IMR-90 (cell line): ENCODE data around the gene PPEF2. TPM values are rescaled to one million over a fixed set of nuclear protein-coding genes. Genes with fewer than 3 reads are reported as not detected.

Source experiments
- ATAC-seq: fragments of 200-7000 bp; cut with Tn5 transposase; 2 replicates; pipeline ENCODE4 v1.9.1; 2020; ENCODE audit warnings: low read depth, mild to moderate bottlenecking, moderate library complexity
- BruUV-seq: library from RNA; stranded (reverse); fragments of 400-500 nt; replicated peaks from 2 replicates; lab custom pipeline; 2021; lab: Mats Ljungman, UMichigan
- CTCF ChIA-PET: fragments of 300-600 bp; formaldehyde crosslinking; extraction: SDS; loops from one replicate; lab custom pipeline; 2021; ENCODE audit warnings: antibody characterized with exemption; lab: Yijun Ruan, JAX
- POLR2A ChIA-PET: fragments of 300-600 bp; sonication (Branson Sonifier 250); formaldehyde crosslinking; loops from one replicate; lab custom pipeline; 2022; ENCODE audit warnings: antibody characterized with exemption; ENCODE audit not compliant: unreplicated experiment; lab: Charles Lee
- DNase-seq: peaks from one replicate; pipeline ENCODE4 v3.0.0; 2013
- H2AFZ ChIP-seq: replicated peaks from 2 replicates; pipeline ENCODE3; 2013; ENCODE audit warnings: low read length, mild to moderate bottlenecking; ENCODE audit not compliant: poor library complexity
- H2AK5ac ChIP-seq: 2 replicates; pipeline ENCODE4 v1.6.1; 2013; ENCODE audit warnings: low read depth, low read length, inconsistent platforms
- H2AK9ac ChIP-seq: replicated peaks from 2 replicates; pipeline ENCODE3; 2013; ENCODE audit warnings: mild to moderate bottlenecking, low read depth, low read length, moderate library complexity; ENCODE audit not compliant: poor library complexity
- H2BK120ac ChIP-seq: 2 replicates; pipeline ENCODE4 v1.6.1; 2013; ENCODE audit warnings: low read depth, low read length, inconsistent platforms
- H2BK15ac ChIP-seq: 3 replicates; pipeline ENCODE4 v1.6.1; 2013; ENCODE audit warnings: low read depth, low read length, inconsistent platforms
- H2BK20ac ChIP-seq: 2 replicates; pipeline ENCODE4 v1.6.1; 2013; ENCODE audit warnings: low read depth, mild to moderate bottlenecking, inconsistent platforms, low read length, moderate library complexity
- H2BK5ac ChIP-seq: 2 replicates; pipeline ENCODE4 v1.6.1; 2013; ENCODE audit warnings: mild to moderate bottlenecking, low read depth, low read length, inconsistent platforms; ENCODE audit not compliant: poor library complexity, severe bottlenecking
- H3K14ac ChIP-seq: replicated peaks from 2 replicates; pipeline ENCODE4 v1.6.1; 2013; ENCODE audit warnings: low read depth, low read length, inconsistent platforms
- H3K18ac ChIP-seq: 2 replicates; pipeline ENCODE4 v1.6.1; 2013; ENCODE audit warnings: low read depth, low read length, control low read depth
- H3K23ac ChIP-seq: 2 replicates; pipeline ENCODE4 v1.6.1; 2013; ENCODE audit warnings: low read depth, low read length, inconsistent platforms
- H3K27ac ChIP-seq: 2 replicates; pipeline ENCODE4 v1.5.1; 2013; ENCODE audit warnings: mild to moderate bottlenecking, control low read depth, low read length; ENCODE audit not compliant: insufficient read depth
- H3K27me3 ChIP-seq: 2 replicates; pipeline ENCODE4 v1.6.1; 2013; ENCODE audit warnings: low read length; ENCODE audit not compliant: control insufficient read depth, insufficient read depth
- H3K36me3 ChIP-seq: 2 replicates; pipeline ENCODE4 v1.6.1; 2013; ENCODE audit warnings: low read length, mixed read lengths; ENCODE audit not compliant: control insufficient read depth, insufficient read depth
- H3K4ac ChIP-seq: 2 replicates; pipeline ENCODE4 v1.6.1; 2013; ENCODE audit warnings: low read depth, low read length, inconsistent platforms
- H3K4me1 ChIP-seq: 2 replicates; pipeline ENCODE4 v1.6.1; 2013; ENCODE audit warnings: low read length, mixed read lengths; ENCODE audit not compliant: control insufficient read depth, insufficient read depth
- H3K4me2 ChIP-seq: 2 replicates; pipeline ENCODE4 v1.6.1; 2013; ENCODE audit warnings: low read depth, mild to moderate bottlenecking, control low read depth, low read length, moderate library complexity
- H3K4me3 ChIP-seq: 2 replicates; pipeline ENCODE4 v1.5.1; 2013; ENCODE audit warnings: low read depth, mild to moderate bottlenecking, control low read depth, low read length, moderate library complexity; ENCODE audit not compliant: insufficient read depth
- H3K56ac ChIP-seq: 2 replicates; pipeline ENCODE4 v1.6.1; 2013; ENCODE audit warnings: low read length, inconsistent platforms; ENCODE audit not compliant: insufficient read depth; ENCODE audit errors: extremely low read depth
- H3K79me1 ChIP-seq, 2 experiments: 2 replicates each; pipeline ENCODE4 v1.6.1; 2013; ENCODE audit warnings: low read length in 2 of 2, inconsistent platforms in 1 of 2, low read depth in 1 of 2
- H3K9ac ChIP-seq: 2 replicates; pipeline ENCODE4 v1.6.1; 2013; ENCODE audit warnings: low read depth, low read length, control low read depth
- H3K9me1 ChIP-seq: 2 replicates; pipeline ENCODE4 v1.6.1; 2013; ENCODE audit warnings: low read length, inconsistent platforms; ENCODE audit not compliant: insufficient read depth
- H3K9me3 ChIP-seq: 2 replicates; pipeline ENCODE4 v1.6.1; 2013; ENCODE audit warnings: low read length; ENCODE audit not compliant: control insufficient read depth, insufficient read depth
- H4K20me1 ChIP-seq: 2 replicates; pipeline ENCODE4 v1.6.1; 2013; ENCODE audit warnings: low read length, inconsistent platforms; ENCODE audit not compliant: insufficient read depth
- H4K5ac ChIP-seq: 2 replicates; pipeline ENCODE4 v1.6.1; 2013; ENCODE audit warnings: mild to moderate bottlenecking, low read depth, low read length, control low read depth
- H4K8ac ChIP-seq, 2 experiments: 2 replicates each; pipeline ENCODE4 v1.6.1; 2013; ENCODE audit warnings: low read depth in 2 of 2, low read length in 2 of 2, control low read depth in 1 of 2, inconsistent platforms in 1 of 2
- H4K91ac ChIP-seq: 2 replicates; pipeline ENCODE4 v1.6.1; 2013; ENCODE audit warnings: low read depth, low read length, inconsistent platforms; ENCODE audit not compliant: insufficient read depth
- BHLHE40 ChIP-seq: fragments of 150-350 bp; IDR thresholded peaks from 2 replicates; pipeline ENCODE4 v1.6.1; 2016; ENCODE audit warnings: mild to moderate bottlenecking, low read depth, low read length
- CEBPB ChIP-seq: IDR thresholded peaks from 2 replicates; pipeline ENCODE4 v1.6.1; 2012; ENCODE audit warnings: low read depth, low read length, improper control_type of control experiment
- CHD1 ChIP-seq: IDR thresholded peaks from 2 replicates; pipeline ENCODE4 v1.6.1; 2012; ENCODE audit warnings: low read depth, low read length, improper control_type of control experiment
- CTCF ChIP-seq: conservative IDR thresholded peaks from 2 replicates; pipeline ENCODE4 v1.5.1; 2012; ENCODE audit warnings: mild to moderate bottlenecking, low read depth, low read length, improper control_type of control experiment
- FOS ChIP-seq: fragments of 150-350 bp; IDR thresholded peaks from 2 replicates; pipeline ENCODE4 v1.6.1; 2016; ENCODE audit warnings: low read depth, low read length
- MAFK ChIP-seq: IDR thresholded peaks from 2 replicates; pipeline ENCODE4 v1.6.1; 2012; ENCODE audit warnings: low read depth, low read length, improper control_type of control experiment
- MAZ ChIP-seq: IDR thresholded peaks from 2 replicates; pipeline ENCODE4 v1.6.1; 2012; ENCODE audit warnings: low read depth, mild to moderate bottlenecking, low read length, improper control_type of control experiment, moderate library complexity, borderline replicate concordance
- MXI1 ChIP-seq: IDR thresholded peaks from 2 replicates; pipeline ENCODE4 v1.6.1; 2012; ENCODE audit warnings: low read depth, mild to moderate bottlenecking, low read length, moderate library complexity, borderline replicate concordance
- NFE2L2 ChIP-seq: fragments of 150-350 bp; IDR thresholded peaks from 2 replicates; pipeline ENCODE4 v1.6.1; 2016; ENCODE audit warnings: low read depth, mild to moderate bottlenecking, low read length
- POLR2A ChIP-seq: IDR thresholded peaks from 2 replicates; pipeline ENCODE4 v1.6.1; 2012; ENCODE audit warnings: mild to moderate bottlenecking, low read depth, low read length
- RAD21 ChIP-seq: IDR thresholded peaks from 2 replicates; pipeline ENCODE4 v1.6.1; 2012; ENCODE audit warnings: low read length, improper control_type of control experiment
- RCOR1 ChIP-seq: IDR thresholded peaks from 2 replicates; pipeline ENCODE4 v1.6.1; 2012; ENCODE audit warnings: mild to moderate bottlenecking, low read length, improper control_type of control experiment; ENCODE audit not compliant: insufficient replicate concordance
- RFX5 ChIP-seq: IDR thresholded peaks from 2 replicates; pipeline ENCODE4 v1.8.0; 2012; ENCODE audit warnings: low read depth, mild to moderate bottlenecking, low read length, moderate library complexity
- SMC3 ChIP-seq: fragments of 150-350 bp; IDR thresholded peaks from 2 replicates; pipeline ENCODE4 v1.6.1; 2016; ENCODE audit warnings: low read depth, mild to moderate bottlenecking, antibody characterized with exemption, low read length, moderate library complexity
- whole genome bisulfite sequencing, 2 experiments: methylation state at CpG; one replicate each; pipeline versions ENCODE4 v1.1.5 to v1.1.7; 2013; ENCODE audit warnings: missing lambda C conversion rate in 2 of 2; ENCODE audit not compliant: insufficient read length in 1 of 2; ENCODE audit errors: extremely low coverage in 2 of 2; 5-methylcytosine and 5-hydroxymethylcytosine counted together
- dilution Hi-C: fragments of 300-500 bp; cut with HindIII; formaldehyde crosslinking; loops from one replicate; pipeline ENCODE4 v1.14.3; 2018; ENCODE audit warnings: low sequenced_read_pairs; ENCODE audit not compliant: unreplicated experiment
- in situ Hi-C: fragments of 300-500 bp; cut with MboI; formaldehyde crosslinking; loops from 3 replicates; pipeline ENCODE4 v1.14.3; 2019; ENCODE audit warnings: low sequenced_read_pairs, inconsistent platforms, mixed read lengths
- intact Hi-C: fragments of 100-400 bp; cut with micrococcal nuclease; formaldehyde crosslinking; loops from 2 replicates; pipeline ENCODE4 v1.10.0; 2022
- polyA plus RNA-seq, 3 experiments: library from polyadenylated mRNA; depleted of rRNA; stranded (reverse); fragments of >200 nt; gene quantifications; 2 replicates each; pipeline ENCODE4 v1.2.3, GENCODE V29; 2012; ENCODE audit warnings: low replicate concordance in 1 of 3
- total RNA-seq: library from RNA; depleted of rRNA; stranded (reverse); fragments of >200 nt; gene quantifications from 2 replicates; pipeline ENCODE4 v1.2.3, GENCODE V29; 2012
- TF ChIP-seq, protein P1 (sequence below): fragments of 150-350 bp; IDR thresholded peaks from 2 replicates; pipeline ENCODE4 v1.6.1; 2016; ENCODE audit warnings: low read depth, mild to moderate bottlenecking, low read length, moderate library complexity, borderline replicate concordance
- TF ChIP-seq, protein P2 (sequence below): fragments of 150-350 bp; IDR thresholded peaks from 2 replicates; pipeline ENCODE4 v1.6.1; 2017; ENCODE audit warnings: mild to moderate bottlenecking, antibody characterized with exemption, low read length, low read depth

The PPEF2 gene
- total and polyA plus RNA-seq, 2 of the 4 experiments (the other 2 are of a cell fraction): not detected

GRCh38 chr4:75948822-75949444 is 46.7 kb upstream of the PPEF2 start:
- ATAC-seq (no peak), DNase-seq (no peak)
- Histone ChIP-seq H2AFZ (no peak overlapping the region), H2AK9ac (no peak overlapping the region), H2BK5ac (no peak overlapping the region), H4K91ac (no peak overlapping the region), H2BK20ac (no peak overlapping the region), H3K9me1 (no peaks in the 10 kb centered on the region), H3K4me2 (no peak overlapping the region), H3K56ac (no peak overlapping the region), H3K4me3 (no peak overlapping the region), H2AK5ac (no peak overlapping the region), H3K9me3 (no peaks in the 10 kb centered on the region), H3K4ac (no peak overlapping the region), H3K4me1 (no peaks in the 10 kb centered on the region; the same call in 1 of the 2 replicates), H3K23ac (no peak overlapping the region), H4K5ac (no peak overlapping the region), H3K27ac (no peak overlapping the region), H3K27me3 (no peaks in the 10 kb centered on the region), H2BK120ac (no peak overlapping the region), H3K18ac (no peak overlapping the region), H4K8ac (no peak overlapping the region), H3K79me1 (no peaks in the 10 kb centered on the region; a peak in 2 of 4 replicates), H3K14ac (no peak overlapping the region), H4K20me1 (peaks cover 3% of the 10 kb centered on the region; the same call in 1 of the 2 replicates), H3K36me3 (peaks cover 21% of the 10 kb centered on the region), H3K9ac (no peak overlapping the region), H2BK15ac (no peak overlapping the region)
- ChIA-PET CTCF (interaction anchor here (1.2 kb wide), 1 partner anchor 33 kb away, joined by 3 read pairs; no protein-coding TSS in a partner anchor), POLR2A (no interaction called here)
- in situ Hi-C loops: no loop called here
- no CpG with 5 or more reads among the region's 5 CpGs for WGBS, 2 experiments
- dilution Hi-C loops: no loop called here
- BruUV-seq: no TSS peak
- TF ChIP-seq RAD21: no peak
- TF ChIP-seq MXI1: no peak
- no peak for TF ChIP-seq CHD1
- no peak for TF ChIP-seq MAFK
- no peak for TF ChIP-seq NFE2L2
- TF ChIP-seq, protein P1, sequence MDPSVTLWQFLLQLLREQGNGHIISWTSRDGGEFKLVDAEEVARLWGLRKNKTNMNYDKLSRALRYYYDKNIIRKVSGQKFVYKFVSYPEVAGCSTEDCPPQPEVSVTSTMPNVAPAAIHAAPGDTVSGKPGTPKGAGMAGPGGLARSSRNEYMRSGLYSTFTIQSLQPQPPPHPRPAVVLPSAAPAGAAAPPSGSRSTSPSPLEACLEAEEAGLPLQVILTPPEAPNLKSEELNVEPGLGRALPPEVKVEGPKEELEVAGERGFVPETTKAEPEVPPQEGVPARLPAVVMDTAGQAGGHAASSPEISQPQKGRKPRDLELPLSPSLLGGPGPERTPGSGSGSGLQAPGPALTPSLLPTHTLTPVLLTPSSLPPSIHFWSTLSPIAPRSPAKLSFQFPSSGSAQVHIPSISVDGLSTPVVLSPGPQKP: no peak
- TF ChIP-seq MAZ: no peak
- TF ChIP-seq RFX5: no peak
- TF ChIP-seq, protein P2, sequence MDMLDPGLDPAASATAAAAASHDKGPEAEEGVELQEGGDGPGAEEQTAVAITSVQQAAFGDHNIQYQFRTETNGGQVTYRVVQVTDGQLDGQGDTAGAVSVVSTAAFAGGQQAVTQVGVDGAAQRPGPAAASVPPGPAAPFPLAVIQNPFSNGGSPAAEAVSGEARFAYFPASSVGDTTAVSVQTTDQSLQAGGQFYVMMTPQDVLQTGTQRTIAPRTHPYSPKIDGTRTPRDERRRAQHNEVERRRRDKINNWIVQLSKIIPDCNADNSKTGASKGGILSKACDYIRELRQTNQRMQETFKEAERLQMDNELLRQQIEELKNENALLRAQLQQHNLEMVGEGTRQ: no peak
- TF ChIP-seq BHLHE40: no peak
- no peak for TF ChIP-seq RCOR1
- no peak for TF ChIP-seq CTCF
- TF ChIP-seq CEBPB: no peak
- TF ChIP-seq FOS: no peak
- no peak for TF ChIP-seq SMC3
- no peak for TF ChIP-seq POLR2A
- intact Hi-C loops: loop anchor here (10.0 kb wide), 1 partner anchor 294 kb away; no protein-coding TSS in a partner anchor
